IMR-90 (cell line): ENCODE results near the gene NMRK1. TPM values are rescaled to one million over a fixed set of nuclear protein-coding genes. Genes with fewer than 3 reads are reported as not detected.

ENCODE experiments used
- ATAC-seq: fragments of 200-7000 bp; cut with Tn5 transposase; 2 replicates; pipeline ENCODE4 v1.9.1; 2020; ENCODE audit warnings: low read depth, mild to moderate bottlenecking, moderate library complexity
- BruUV-seq: library from RNA; stranded (reverse); fragments of 400-500 nt; replicated peaks from 2 replicates; lab custom pipeline; 2021; lab: Mats Ljungman, UMichigan
- CTCF ChIA-PET: fragments of 300-600 bp; formaldehyde crosslinking; extraction: SDS; loops from one replicate; lab custom pipeline; 2021; ENCODE audit warnings: antibody characterized with exemption; lab: Yijun Ruan, JAX
- POLR2A ChIA-PET: fragments of 300-600 bp; sonication (Branson Sonifier 250); formaldehyde crosslinking; loops from one replicate; lab custom pipeline; 2022; ENCODE audit warnings: antibody characterized with exemption; ENCODE audit not compliant: unreplicated experiment; lab: Charles Lee
- DNase-seq: peaks from one replicate; pipeline ENCODE4 v3.0.0; 2013
- H2AFZ ChIP-seq: replicated peaks from 2 replicates; pipeline ENCODE3; 2013; ENCODE audit warnings: low read length, mild to moderate bottlenecking; ENCODE audit not compliant: poor library complexity
- H2AK5ac ChIP-seq: 2 replicates; pipeline ENCODE4 v1.6.1; 2013; ENCODE audit warnings: low read depth, low read length, inconsistent platforms
- H2AK9ac ChIP-seq: replicated peaks from 2 replicates; pipeline ENCODE3; 2013; ENCODE audit warnings: mild to moderate bottlenecking, low read depth, low read length, moderate library complexity; ENCODE audit not compliant: poor library complexity
- H2BK120ac ChIP-seq: 2 replicates; pipeline ENCODE4 v1.6.1; 2013; ENCODE audit warnings: low read depth, low read length, inconsistent platforms
- H2BK15ac ChIP-seq: 3 replicates; pipeline ENCODE4 v1.6.1; 2013; ENCODE audit warnings: low read depth, low read length, inconsistent platforms
- H2BK20ac ChIP-seq: 2 replicates; pipeline ENCODE4 v1.6.1; 2013; ENCODE audit warnings: low read depth, mild to moderate bottlenecking, inconsistent platforms, low read length, moderate library complexity
- H2BK5ac ChIP-seq: 2 replicates; pipeline ENCODE4 v1.6.1; 2013; ENCODE audit warnings: mild to moderate bottlenecking, low read depth, low read length, inconsistent platforms; ENCODE audit not compliant: poor library complexity, severe bottlenecking
- H3K14ac ChIP-seq: replicated peaks from 2 replicates; pipeline ENCODE4 v1.6.1; 2013; ENCODE audit warnings: low read depth, low read length, inconsistent platforms
- H3K18ac ChIP-seq: 2 replicates; pipeline ENCODE4 v1.6.1; 2013; ENCODE audit warnings: low read depth, low read length, control low read depth
- H3K23ac ChIP-seq: 2 replicates; pipeline ENCODE4 v1.6.1; 2013; ENCODE audit warnings: low read depth, low read length, inconsistent platforms
- H3K27ac ChIP-seq: 2 replicates; pipeline ENCODE4 v1.5.1; 2013; ENCODE audit warnings: mild to moderate bottlenecking, control low read depth, low read length; ENCODE audit not compliant: insufficient read depth
- H3K27me3 ChIP-seq: 2 replicates; pipeline ENCODE4 v1.6.1; 2013; ENCODE audit warnings: low read length; ENCODE audit not compliant: control insufficient read depth, insufficient read depth
- H3K36me3 ChIP-seq: 2 replicates; pipeline ENCODE4 v1.6.1; 2013; ENCODE audit warnings: low read length, mixed read lengths; ENCODE audit not compliant: control insufficient read depth, insufficient read depth
- H3K4ac ChIP-seq: 2 replicates; pipeline ENCODE4 v1.6.1; 2013; ENCODE audit warnings: low read depth, low read length, inconsistent platforms
- H3K4me1 ChIP-seq: 2 replicates; pipeline ENCODE4 v1.6.1; 2013; ENCODE audit warnings: low read length, mixed read lengths; ENCODE audit not compliant: control insufficient read depth, insufficient read depth
- H3K4me2 ChIP-seq: 2 replicates; pipeline ENCODE4 v1.6.1; 2013; ENCODE audit warnings: low read depth, mild to moderate bottlenecking, control low read depth, low read length, moderate library complexity
- H3K4me3 ChIP-seq: 2 replicates; pipeline ENCODE4 v1.5.1; 2013; ENCODE audit warnings: low read depth, mild to moderate bottlenecking, control low read depth, low read length, moderate library complexity; ENCODE audit not compliant: insufficient read depth
- H3K56ac ChIP-seq: 2 replicates; pipeline ENCODE4 v1.6.1; 2013; ENCODE audit warnings: low read length, inconsistent platforms; ENCODE audit not compliant: insufficient read depth; ENCODE audit errors: extremely low read depth
- H3K79me1 ChIP-seq, 2 experiments: 2 replicates each; pipeline ENCODE4 v1.6.1; 2013; ENCODE audit warnings: low read length in 2 of 2, inconsistent platforms in 1 of 2, low read depth in 1 of 2
- H3K9ac ChIP-seq: 2 replicates; pipeline ENCODE4 v1.6.1; 2013; ENCODE audit warnings: low read depth, low read length, control low read depth
- H3K9me1 ChIP-seq: 2 replicates; pipeline ENCODE4 v1.6.1; 2013; ENCODE audit warnings: low read length, inconsistent platforms; ENCODE audit not compliant: insufficient read depth
- H3K9me3 ChIP-seq: 2 replicates; pipeline ENCODE4 v1.6.1; 2013; ENCODE audit warnings: low read length; ENCODE audit not compliant: control insufficient read depth, insufficient read depth
- H4K20me1 ChIP-seq: 2 replicates; pipeline ENCODE4 v1.6.1; 2013; ENCODE audit warnings: low read length, inconsistent platforms; ENCODE audit not compliant: insufficient read depth
- H4K5ac ChIP-seq: 2 replicates; pipeline ENCODE4 v1.6.1; 2013; ENCODE audit warnings: mild to moderate bottlenecking, low read depth, low read length, control low read depth
- H4K8ac ChIP-seq, 2 experiments: 2 replicates each; pipeline ENCODE4 v1.6.1; 2013; ENCODE audit warnings: low read depth in 2 of 2, low read length in 2 of 2, control low read depth in 1 of 2, inconsistent platforms in 1 of 2
- H4K91ac ChIP-seq: 2 replicates; pipeline ENCODE4 v1.6.1; 2013; ENCODE audit warnings: low read depth, low read length, inconsistent platforms; ENCODE audit not compliant: insufficient read depth
- BHLHE40 ChIP-seq: fragments of 150-350 bp; IDR thresholded peaks from 2 replicates; pipeline ENCODE4 v1.6.1; 2016; ENCODE audit warnings: mild to moderate bottlenecking, low read depth, low read length
- CEBPB ChIP-seq: IDR thresholded peaks from 2 replicates; pipeline ENCODE4 v1.6.1; 2012; ENCODE audit warnings: low read depth, low read length, improper control_type of control experiment
- CHD1 ChIP-seq: IDR thresholded peaks from 2 replicates; pipeline ENCODE4 v1.6.1; 2012; ENCODE audit warnings: low read depth, low read length, improper control_type of control experiment
- FOS ChIP-seq: fragments of 150-350 bp; IDR thresholded peaks from 2 replicates; pipeline ENCODE4 v1.6.1; 2016; ENCODE audit warnings: low read depth, low read length
- MAFK ChIP-seq: IDR thresholded peaks from 2 replicates; pipeline ENCODE4 v1.6.1; 2012; ENCODE audit warnings: low read depth, low read length, improper control_type of control experiment
- MAZ ChIP-seq: IDR thresholded peaks from 2 replicates; pipeline ENCODE4 v1.6.1; 2012; ENCODE audit warnings: low read depth, mild to moderate bottlenecking, low read length, improper control_type of control experiment, moderate library complexity, borderline replicate concordance
- MXI1 ChIP-seq: IDR thresholded peaks from 2 replicates; pipeline ENCODE4 v1.6.1; 2012; ENCODE audit warnings: low read depth, mild to moderate bottlenecking, low read length, moderate library complexity, borderline replicate concordance
- NFE2L2 ChIP-seq: fragments of 150-350 bp; IDR thresholded peaks from 2 replicates; pipeline ENCODE4 v1.6.1; 2016; ENCODE audit warnings: low read depth, mild to moderate bottlenecking, low read length
- POLR2A ChIP-seq: IDR thresholded peaks from 2 replicates; pipeline ENCODE4 v1.6.1; 2012; ENCODE audit warnings: mild to moderate bottlenecking, low read depth, low read length
- RAD21 ChIP-seq: IDR thresholded peaks from 2 replicates; pipeline ENCODE4 v1.6.1; 2012; ENCODE audit warnings: low read length, improper control_type of control experiment
- RCOR1 ChIP-seq: IDR thresholded peaks from 2 replicates; pipeline ENCODE4 v1.6.1; 2012; ENCODE audit warnings: mild to moderate bottlenecking, low read length, improper control_type of control experiment; ENCODE audit not compliant: insufficient replicate concordance
- RFX5 ChIP-seq: IDR thresholded peaks from 2 replicates; pipeline ENCODE4 v1.8.0; 2012; ENCODE audit warnings: low read depth, mild to moderate bottlenecking, low read length, moderate library complexity
- SMC3 ChIP-seq: fragments of 150-350 bp; IDR thresholded peaks from 2 replicates; pipeline ENCODE4 v1.6.1; 2016; ENCODE audit warnings: low read depth, mild to moderate bottlenecking, antibody characterized with exemption, low read length, moderate library complexity
- WGBS, 2 experiments: methylation state at CpG; one replicate each; pipeline versions ENCODE4 v1.1.5 to v1.1.7; 2013; ENCODE audit warnings: missing lambda C conversion rate in 2 of 2; ENCODE audit not compliant: insufficient read length in 1 of 2; ENCODE audit errors: extremely low coverage in 2 of 2; 5-methylcytosine and 5-hydroxymethylcytosine counted together
- dilution Hi-C: fragments of 300-500 bp; cut with HindIII; formaldehyde crosslinking; loops from one replicate; pipeline ENCODE4 v1.14.3; 2018; ENCODE audit warnings: low sequenced_read_pairs; ENCODE audit not compliant: unreplicated experiment
- in situ Hi-C: fragments of 300-500 bp; cut with MboI; formaldehyde crosslinking; loops from 3 replicates; pipeline ENCODE4 v1.14.3; 2019; ENCODE audit warnings: low sequenced_read_pairs, inconsistent platforms, mixed read lengths
- intact Hi-C: fragments of 100-400 bp; cut with micrococcal nuclease; formaldehyde crosslinking; loops from 2 replicates; pipeline ENCODE4 v1.10.0; 2022
- polyA plus RNA-seq, 3 experiments: library from polyadenylated mRNA; depleted of rRNA; stranded (reverse); fragments of >200 nt; gene quantifications; 2 replicates each; pipeline ENCODE4 v1.2.3, GENCODE V29; 2012; ENCODE audit warnings: low replicate concordance in 1 of 3
- total RNA-seq: library from RNA; depleted of rRNA; stranded (reverse); fragments of >200 nt; gene quantifications from 2 replicates; pipeline ENCODE4 v1.2.3, GENCODE V29; 2012
- TF ChIP-seq, protein P1 (sequence below): fragments of 150-350 bp; IDR thresholded peaks from 2 replicates; pipeline ENCODE4 v1.6.1; 2017; ENCODE audit warnings: mild to moderate bottlenecking, antibody characterized with exemption, low read length, low read depth
- TF ChIP-seq, protein P2 (sequence below): conservative IDR thresholded peaks from 2 replicates; pipeline ENCODE4 v1.5.1; 2012; ENCODE audit warnings: mild to moderate bottlenecking, low read depth, low read length, improper control_type of control experiment
- TF ChIP-seq, protein P3 (sequence below): fragments of 150-350 bp; IDR thresholded peaks from 2 replicates; pipeline ENCODE4 v1.6.1; 2016; ENCODE audit warnings: low read depth, mild to moderate bottlenecking, low read length, moderate library complexity, borderline replicate concordance

NMRK1 gene
- total and polyA plus RNA-seq, 2 of the 4 experiments (the other 2 are of a cell fraction), result 5.7 to 5.9 TPM

DNA sequence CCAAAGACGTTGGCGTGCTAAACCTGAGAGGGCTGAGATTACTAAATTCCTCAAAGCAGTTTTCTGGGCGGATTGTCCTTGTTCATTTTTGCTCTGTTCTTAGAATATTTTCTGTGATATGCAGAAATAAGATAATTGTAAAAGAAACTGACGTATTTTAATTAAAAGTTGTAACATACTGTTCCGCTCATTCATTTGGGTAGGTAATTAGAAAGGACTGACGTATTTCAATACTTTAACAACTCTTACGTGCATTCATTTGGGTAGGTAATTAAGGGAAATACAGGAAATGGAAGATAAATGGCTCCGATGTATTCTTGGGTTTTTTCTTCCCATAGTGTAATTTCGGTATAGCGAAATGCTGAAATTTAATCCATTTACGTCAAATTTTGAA lies 1.4 kb upstream of the NMRK1 start:
- no peak overlapping the region for H2BK5ac ChIP-seq
- 0 out of 2 replicates have a peak overlapping the region, but pooled peaks have one; percentile 9 for H3K23ac ChIP-seq
- no peaks in the 10 kb centered on the region for H4K20me1 ChIP-seq
- peaks cover 11 to 48% of the 10 kb centered on the region in 2 experiments; a peak in 3 of 4 replicates for H3K79me1 ChIP-seq
- POLR2A ChIA-PET, result no interaction called here
- H4K8ac ChIP-seq, result 0 out of 4 replicates have a peak overlapping the region, but pooled peaks of 1 of the 2 experiments have one; percentile 27
- H3K9ac ChIP-seq, result peak overlapping the region; percentile 80
- 0 out of 2 replicates have a peak overlapping the region, but pooled peaks have one; percentile 58 for H3K4ac ChIP-seq
- DNase-seq (no peak), ATAC-seq (no peak)
- H3K4me3 ChIP-seq, result peak overlapping the region; percentile 74
- no peak overlapping the region for H2AK9ac ChIP-seq
- BruUV-seq, result TSS peak; percentile 29
- peak overlapping the region; percentile 88 for H2AFZ ChIP-seq
- H3K4me2 ChIP-seq, result peak overlapping the region; percentile 69
- peaks cover 2% of the 10 kb centered on the region; the same call in 1 of the 2 replicates for H3K4me1 ChIP-seq
- CTCF ChIA-PET, result interaction anchor here (0.6 kb wide), 1 partner anchor 792 kb away, joined by 3 read pairs; no protein-coding TSS in a partner anchor
- H3K18ac ChIP-seq, result no peak overlapping the region
- no peak overlapping the region for H4K5ac ChIP-seq
- in situ Hi-C loops (no loop called here), intact Hi-C loops (loop anchor here (1.0 to 5.0 kb wide), 3 partner anchors 59 to 148 kb away; no protein-coding TSS in a partner anchor), dilution Hi-C loops (no loop called here)
- H2BK15ac ChIP-seq, result no peak overlapping the region
- no peaks in the 10 kb centered on the region for H3K27me3 ChIP-seq
- no peak overlapping the region for H4K91ac ChIP-seq
- H3K36me3 ChIP-seq, result no peaks in the 10 kb centered on the region
- peak overlapping the region; percentile 46; the same call in 1 of the 2 replicates for H3K27ac ChIP-seq
- no peak overlapping the region for H2AK5ac ChIP-seq
- TF ChIP-seq, protein P1, sequence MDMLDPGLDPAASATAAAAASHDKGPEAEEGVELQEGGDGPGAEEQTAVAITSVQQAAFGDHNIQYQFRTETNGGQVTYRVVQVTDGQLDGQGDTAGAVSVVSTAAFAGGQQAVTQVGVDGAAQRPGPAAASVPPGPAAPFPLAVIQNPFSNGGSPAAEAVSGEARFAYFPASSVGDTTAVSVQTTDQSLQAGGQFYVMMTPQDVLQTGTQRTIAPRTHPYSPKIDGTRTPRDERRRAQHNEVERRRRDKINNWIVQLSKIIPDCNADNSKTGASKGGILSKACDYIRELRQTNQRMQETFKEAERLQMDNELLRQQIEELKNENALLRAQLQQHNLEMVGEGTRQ, result no peak
- TF ChIP-seq POLR2A, result no peak
- no peak for TF ChIP-seq SMC3
- TF ChIP-seq MXI1, result no peak
- no peak for TF ChIP-seq MAFK
- TF ChIP-seq CEBPB, result no peak
- TF ChIP-seq CHD1, result no peak
- no peak for TF ChIP-seq RAD21
- TF ChIP-seq, protein P2, sequence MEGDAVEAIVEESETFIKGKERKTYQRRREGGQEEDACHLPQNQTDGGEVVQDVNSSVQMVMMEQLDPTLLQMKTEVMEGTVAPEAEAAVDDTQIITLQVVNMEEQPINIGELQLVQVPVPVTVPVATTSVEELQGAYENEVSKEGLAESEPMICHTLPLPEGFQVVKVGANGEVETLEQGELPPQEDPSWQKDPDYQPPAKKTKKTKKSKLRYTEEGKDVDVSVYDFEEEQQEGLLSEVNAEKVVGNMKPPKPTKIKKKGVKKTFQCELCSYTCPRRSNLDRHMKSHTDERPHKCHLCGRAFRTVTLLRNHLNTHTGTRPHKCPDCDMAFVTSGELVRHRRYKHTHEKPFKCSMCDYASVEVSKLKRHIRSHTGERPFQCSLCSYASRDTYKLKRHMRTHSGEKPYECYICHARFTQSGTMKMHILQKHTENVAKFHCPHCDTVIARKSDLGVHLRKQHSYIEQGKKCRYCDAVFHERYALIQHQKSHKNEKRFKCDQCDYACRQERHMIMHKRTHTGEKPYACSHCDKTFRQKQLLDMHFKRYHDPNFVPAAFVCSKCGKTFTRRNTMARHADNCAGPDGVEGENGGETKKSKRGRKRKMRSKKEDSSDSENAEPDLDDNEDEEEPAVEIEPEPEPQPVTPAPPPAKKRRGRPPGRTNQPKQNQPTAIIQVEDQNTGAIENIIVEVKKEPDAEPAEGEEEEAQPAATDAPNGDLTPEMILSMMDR, result no peak
- TF ChIP-seq NFE2L2, result no peak
- TF ChIP-seq FOS, result no peak
- no peak for TF ChIP-seq BHLHE40
- TF ChIP-seq, protein P3, sequence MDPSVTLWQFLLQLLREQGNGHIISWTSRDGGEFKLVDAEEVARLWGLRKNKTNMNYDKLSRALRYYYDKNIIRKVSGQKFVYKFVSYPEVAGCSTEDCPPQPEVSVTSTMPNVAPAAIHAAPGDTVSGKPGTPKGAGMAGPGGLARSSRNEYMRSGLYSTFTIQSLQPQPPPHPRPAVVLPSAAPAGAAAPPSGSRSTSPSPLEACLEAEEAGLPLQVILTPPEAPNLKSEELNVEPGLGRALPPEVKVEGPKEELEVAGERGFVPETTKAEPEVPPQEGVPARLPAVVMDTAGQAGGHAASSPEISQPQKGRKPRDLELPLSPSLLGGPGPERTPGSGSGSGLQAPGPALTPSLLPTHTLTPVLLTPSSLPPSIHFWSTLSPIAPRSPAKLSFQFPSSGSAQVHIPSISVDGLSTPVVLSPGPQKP, result no peak
- TF ChIP-seq MAZ, result no peak
- TF ChIP-seq RFX5, result no peak
- TF ChIP-seq RCOR1, result no peak
- H3K14ac ChIP-seq, result peak overlapping the region; percentile 39; the same call in 1 of the 2 replicates
- no peaks in the 10 kb centered on the region for H3K9me3 ChIP-seq
- H3K9me1 ChIP-seq, result peaks cover 2% of the 10 kb centered on the region; the same call in 1 of the 2 replicates
- peak overlapping the region; percentile 16; the same call in 1 of the 2 replicates for H3K56ac ChIP-seq
- WGBS, 2 experiments, result no CpG with 5 or more reads among the region's 11 CpGs
- H2BK120ac ChIP-seq, result no peak overlapping the region
- no peak overlapping the region for H2BK20ac ChIP-seq
